Measurements from ENCODE around the gene TLR8. TPM values are rescaled to one million over a fixed set of nuclear protein-coding genes. Genes with fewer than 3 reads are reported as not detected.

The TLR8 gene
- total RNA-seq, 1 donor = under 0.01 TPM

GRCh38 chrX:12868747-12869146 is 37.7 kb upstream of the TLR8 start:
- no peak for DNase-seq (ENCODE audit: insufficient read length, low spot score, missing footprints)
- Histone ChIP-seq H3K79me2 (ENCODE audit: insufficient read depth, low read length) (no peaks in the 10 kb centered on the region), H3K4me1 (ENCODE audit: insufficient read depth, low read length) (no peaks in the 10 kb centered on the region), H4K20me1 (ENCODE audit: insufficient read depth, low read length) (no peaks in the 10 kb centered on the region), H3K9me3 (ENCODE audit: low read depth, low read length) (no peaks in the 10 kb centered on the region), H3K4me2 (ENCODE audit: insufficient read depth, low read length) (no peak overlapping the region), H2AFZ (ENCODE audit: low read length) (no peak overlapping the region), H3K27ac (ENCODE audit: low read depth, low read length) (no peak overlapping the region), H3K4me3 (ENCODE audit: insufficient read depth, low read length) (no peak overlapping the region), H3K36me3 (ENCODE audit: insufficient read depth, low read length) (no peaks in the 10 kb centered on the region), H3K27me3 (ENCODE audit: insufficient read depth, low read length) (no peaks in the 10 kb centered on the region)
- TF ChIP-seq, protein P1, sequence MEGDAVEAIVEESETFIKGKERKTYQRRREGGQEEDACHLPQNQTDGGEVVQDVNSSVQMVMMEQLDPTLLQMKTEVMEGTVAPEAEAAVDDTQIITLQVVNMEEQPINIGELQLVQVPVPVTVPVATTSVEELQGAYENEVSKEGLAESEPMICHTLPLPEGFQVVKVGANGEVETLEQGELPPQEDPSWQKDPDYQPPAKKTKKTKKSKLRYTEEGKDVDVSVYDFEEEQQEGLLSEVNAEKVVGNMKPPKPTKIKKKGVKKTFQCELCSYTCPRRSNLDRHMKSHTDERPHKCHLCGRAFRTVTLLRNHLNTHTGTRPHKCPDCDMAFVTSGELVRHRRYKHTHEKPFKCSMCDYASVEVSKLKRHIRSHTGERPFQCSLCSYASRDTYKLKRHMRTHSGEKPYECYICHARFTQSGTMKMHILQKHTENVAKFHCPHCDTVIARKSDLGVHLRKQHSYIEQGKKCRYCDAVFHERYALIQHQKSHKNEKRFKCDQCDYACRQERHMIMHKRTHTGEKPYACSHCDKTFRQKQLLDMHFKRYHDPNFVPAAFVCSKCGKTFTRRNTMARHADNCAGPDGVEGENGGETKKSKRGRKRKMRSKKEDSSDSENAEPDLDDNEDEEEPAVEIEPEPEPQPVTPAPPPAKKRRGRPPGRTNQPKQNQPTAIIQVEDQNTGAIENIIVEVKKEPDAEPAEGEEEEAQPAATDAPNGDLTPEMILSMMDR (IDR thresholded peaks at IDR 0.05; ENCODE audit: extremely low read depth, low read depth, low read length) = no peak

DNA sequence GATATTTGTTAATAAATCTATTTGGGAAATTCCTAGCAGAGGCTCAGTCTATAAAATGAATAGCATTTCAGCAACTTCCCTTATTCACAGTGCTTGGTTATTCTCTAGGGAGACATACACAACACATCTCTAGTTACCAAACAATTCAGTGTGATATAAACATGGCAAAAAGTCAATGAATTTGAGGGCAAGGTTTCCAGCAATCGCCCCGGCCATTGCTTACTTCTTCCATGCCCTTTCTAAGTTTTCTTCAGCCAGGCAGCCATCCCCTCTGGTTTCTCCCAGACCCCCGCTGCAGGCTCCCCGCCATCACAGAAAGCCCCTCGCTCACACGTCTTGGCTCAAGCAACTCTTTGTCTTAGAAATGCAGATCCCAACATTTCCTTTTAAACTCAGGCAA is 35.2 kb upstream of the TLR8 start:
- H3K4me2 ChIP-seq (ENCODE audit: insufficient read depth, low read length) = no peak overlapping the region
- no peaks in the 10 kb centered on the region for H3K4me1 ChIP-seq (ENCODE audit: insufficient read depth, low read length)
- H3K27me3 ChIP-seq (ENCODE audit: insufficient read depth, low read length) = no peaks in the 10 kb centered on the region

GRCh38 chrX:12872741-12873140 is 33.7 kb upstream of the TLR8 start:
- H3K36me3 ChIP-seq (ENCODE audit: insufficient read depth, low read length) = no peaks in the 10 kb centered on the region
- no peaks in the 10 kb centered on the region for H3K27me3 ChIP-seq (ENCODE audit: insufficient read depth, low read length)
- no peak overlapping the region for H3K4me2 ChIP-seq (ENCODE audit: insufficient read depth, low read length)
- TF ChIP-seq, protein P1 (IDR thresholded peaks at IDR 0.05; ENCODE audit: extremely low read depth, low read depth, low read length) = no peak
- H3K4me1 ChIP-seq (ENCODE audit: insufficient read depth, low read length) = no peaks in the 10 kb centered on the region
- H3K27ac ChIP-seq (ENCODE audit: low read depth, low read length) = no peak overlapping the region
- H3K79me2 ChIP-seq (ENCODE audit: insufficient read depth, low read length) = no peaks in the 10 kb centered on the region
- no peak overlapping the region for H2AFZ ChIP-seq (ENCODE audit: low read length)
- H4K20me1 ChIP-seq (ENCODE audit: insufficient read depth, low read length) = no peaks in the 10 kb centered on the region
- no peak overlapping the region for H3K4me3 ChIP-seq (ENCODE audit: insufficient read depth, low read length)
- DNase-seq (ENCODE audit: insufficient read length, low spot score, missing footprints) = no peak
- H3K9me3 ChIP-seq (ENCODE audit: low read depth, low read length) = no peaks in the 10 kb centered on the region

More for the DNA sequence above, 35.2 kb upstream of the TLR8 start:
- no peak overlapping the region for H3K4me3 ChIP-seq (ENCODE audit: insufficient read depth, low read length)
- TF ChIP-seq, protein P1 (IDR thresholded peaks at IDR 0.05; ENCODE audit: extremely low read depth, low read depth, low read length) = no peak
- no peaks in the 10 kb centered on the region for H3K36me3 ChIP-seq (ENCODE audit: insufficient read depth, low read length)
- H3K79me2 ChIP-seq (ENCODE audit: insufficient read depth, low read length) = no peaks in the 10 kb centered on the region
- H3K27ac ChIP-seq (ENCODE audit: low read depth, low read length) = no peak overlapping the region
- H2AFZ ChIP-seq (ENCODE audit: low read length) = no peak overlapping the region
- H4K20me1 ChIP-seq (ENCODE audit: insufficient read depth, low read length) = no peaks in the 10 kb centered on the region
- H3K9me3 ChIP-seq (ENCODE audit: low read depth, low read length) = no peaks in the 10 kb centered on the region
- peak; percentile 19 for DNase-seq (ENCODE audit: insufficient read length, low spot score, missing footprints)

DNA sequence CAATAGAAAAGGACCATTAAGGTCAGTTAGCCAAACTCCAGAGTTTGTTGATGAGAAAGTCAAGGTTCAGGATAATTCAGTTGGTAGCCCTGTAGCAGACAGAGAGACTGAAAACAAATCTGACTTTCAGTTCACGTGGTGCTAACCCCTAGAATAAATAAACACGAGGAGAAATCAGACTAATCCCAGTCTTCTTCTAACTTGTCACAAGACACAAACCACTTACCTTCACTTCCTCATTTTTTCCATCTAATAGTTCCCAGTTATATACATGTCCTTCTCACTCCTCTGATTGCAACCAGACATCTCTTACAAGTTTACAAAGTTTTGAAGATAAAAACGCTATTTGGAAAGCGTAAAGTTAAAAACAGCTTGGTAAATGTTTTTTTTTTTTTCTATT is 31.8 kb upstream of the TLR8 start:
- no peak overlapping the region for H3K27ac ChIP-seq (ENCODE audit: low read depth, low read length)
- DNase-seq (ENCODE audit: insufficient read length, low spot score, missing footprints) = no peak
- TF ChIP-seq, protein P1 (IDR thresholded peaks at IDR 0.05; ENCODE audit: extremely low read depth, low read depth, low read length) = no peak

More for the DNA sequence above, 31.8 kb upstream of the TLR8 start:
- no peaks in the 10 kb centered on the region for H3K9me3 ChIP-seq (ENCODE audit: low read depth, low read length)
- no peak overlapping the region for H2AFZ ChIP-seq (ENCODE audit: low read length)
- no peak overlapping the region for H3K4me2 ChIP-seq (ENCODE audit: insufficient read depth, low read length)
- no peaks in the 10 kb centered on the region for H3K27me3 ChIP-seq (ENCODE audit: insufficient read depth, low read length)
- no peak overlapping the region for H3K4me3 ChIP-seq (ENCODE audit: insufficient read depth, low read length)
- no peaks in the 10 kb centered on the region for H3K36me3 ChIP-seq (ENCODE audit: insufficient read depth, low read length)
- H4K20me1 ChIP-seq (ENCODE audit: insufficient read depth, low read length) = no peaks in the 10 kb centered on the region
- H3K79me2 ChIP-seq (ENCODE audit: insufficient read depth, low read length) = no peaks in the 10 kb centered on the region
- no peaks in the 10 kb centered on the region for H3K4me1 ChIP-seq (ENCODE audit: insufficient read depth, low read length)

All from osteoblast (primary cell).